HL-60 (cell line): ENCODE results near the gene PRKAR1B.

Experiments
- DNase-seq, 2 experiments: peaks; one replicate each; pipeline ENCODE4 v3.0.0-alpha.2; 2010 to 2020; ENCODE audit warnings: low read depth in 1 of 2, low spot score in 1 of 2
- H3K27ac ChIP-seq: fragments of 250-450 bp; sonication (Bioruptor Pico); replicated peaks from 2 replicates; pipeline ENCODE4 v1.5.1; 2020; ENCODE audit warnings: mild to moderate bottlenecking, moderate library complexity
- H3K27me3 ChIP-seq: fragments of 250-450 bp; sonication (Bioruptor Pico); 2 replicates; pipeline ENCODE4 v1.5.1; 2021; ENCODE audit warnings: mild to moderate bottlenecking, moderate library complexity; ENCODE audit not compliant: insufficient read depth, poor library complexity, severe bottlenecking
- H3K4me3 ChIP-seq: replicated peaks from 2 replicates; pipeline ENCODE4 v1.5.1; 2011; ENCODE audit warnings: mild to moderate bottlenecking, control low read depth, low read length; ENCODE audit not compliant: insufficient read depth
- CTCF ChIP-seq: IDR thresholded peaks from one replicate; pipeline ENCODE4 v1.5.1; 2011; ENCODE audit warnings: low read length, control low read depth, inconsistent platforms; ENCODE audit not compliant: insufficient read depth
- GABPA ChIP-seq: IDR thresholded peaks from 2 replicates; pipeline ENCODE4 v1.6.1; 2012; ENCODE audit warnings: low read depth
- POLR2AphosphoS5 ChIP-seq: IDR thresholded peaks from 2 replicates; pipeline ENCODE4 v1.6.1; 2012; ENCODE audit warnings: low read depth
- REST ChIP-seq: IDR thresholded peaks from 2 replicates; pipeline ENCODE4 v1.6.1; 2012; ENCODE audit warnings: low read depth; ENCODE audit not compliant: insufficient replicate concordance
- SPI1 ChIP-seq: IDR thresholded peaks from 2 replicates; pipeline ENCODE4 v1.6.1; 2012; ENCODE audit warnings: low read depth, mild to moderate bottlenecking, borderline replicate concordance

PRKAR1B gene

GRCh38 chr7:676246-676971, 50.7 kb downstream of the PRKAR1B start:
- TF ChIP-seq CTCF (no peak), SPI1 (no peak), POLR2AphosphoS5 (no peak), REST (no peak), GABPA (no peak)

GRCh38 chr7:674454-675410, 52.3 kb downstream of the PRKAR1B start:
- no peak for DNase-seq
- Histone ChIP-seq H3K27me3 (no peaks in the 10 kb centered on the region), H3K27ac (no peak overlapping the region), H3K4me3 (no peak overlapping the region)
- TF ChIP-seq GABPA = no peak

More at GRCh38 chr7:676246-676971, 50.7 kb downstream of the PRKAR1B start:
- Histone ChIP-seq H3K4me3 (no peak overlapping the region), H3K27ac (no peak overlapping the region), H3K27me3 (no peaks in the 10 kb centered on the region)
- no peak for DNase-seq

GRCh38 chr7:673681-674453, 53.2 kb downstream of the PRKAR1B start:
- no peaks in the 10 kb centered on the region for H3K27me3 ChIP-seq
- no peak overlapping the region for H3K27ac ChIP-seq
- no peak for TF ChIP-seq SPI1
- TF ChIP-seq POLR2AphosphoS5 = no peak
- no peak for TF ChIP-seq CTCF
- no peak for TF ChIP-seq REST
- TF ChIP-seq GABPA = no peak
- no peak overlapping the region for H3K4me3 ChIP-seq
- no peak for DNase-seq
